HS-27A (cell line): ENCODE data around the gene SLC13A5.
A peak's percentile ranks its signal among the peaks of the same experiment; 100 is the strongest.
"Not testable (repeated sequence)": the region's sequence is repeated elsewhere in the genome, so short reads cannot be mapped to it uniquely, and the experiment has no call there.

Source experiments
- DNase-seq: peaks from one replicate; pipeline ENCODE4 v3.0.0-alpha.2; 2012; ENCODE audit warnings: low read depth, missing footprints

Gene SLC13A5

GRCh38 chr17:6713130-6713917 is at the start of gene SLC13A5:
SLC13A5 (minus strand) TSS chr17:6713369; CDS start chr17:6713333, 36 bp downstream.
- DNase-seq: no peak

- DNase-seq: no peak
These were observed 48.6 kb upstream of the SLC13A5 start for GRCh38 chr17:6761779-6762178.

DNA sequence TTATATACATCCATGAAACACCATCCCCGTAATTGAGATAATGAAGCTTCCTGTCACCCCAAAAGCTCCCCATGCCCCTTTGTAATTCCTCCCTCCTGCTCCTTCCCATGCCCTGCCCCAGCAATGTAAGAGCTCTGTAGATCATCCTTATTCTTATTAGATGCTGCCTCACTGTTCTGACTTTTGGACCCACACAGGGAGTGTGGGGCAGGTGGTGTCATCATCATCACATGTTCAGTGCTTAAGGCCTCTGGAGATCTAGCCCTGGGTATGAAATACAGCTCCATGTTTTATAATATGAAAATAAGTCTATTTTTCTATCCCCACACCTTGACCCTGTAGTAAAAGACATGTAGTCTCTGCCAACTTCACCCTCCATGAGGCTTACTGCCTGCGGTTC is 44.6 kb upstream of the SLC13A5 start:
- no peak for DNase-seq

DNA sequence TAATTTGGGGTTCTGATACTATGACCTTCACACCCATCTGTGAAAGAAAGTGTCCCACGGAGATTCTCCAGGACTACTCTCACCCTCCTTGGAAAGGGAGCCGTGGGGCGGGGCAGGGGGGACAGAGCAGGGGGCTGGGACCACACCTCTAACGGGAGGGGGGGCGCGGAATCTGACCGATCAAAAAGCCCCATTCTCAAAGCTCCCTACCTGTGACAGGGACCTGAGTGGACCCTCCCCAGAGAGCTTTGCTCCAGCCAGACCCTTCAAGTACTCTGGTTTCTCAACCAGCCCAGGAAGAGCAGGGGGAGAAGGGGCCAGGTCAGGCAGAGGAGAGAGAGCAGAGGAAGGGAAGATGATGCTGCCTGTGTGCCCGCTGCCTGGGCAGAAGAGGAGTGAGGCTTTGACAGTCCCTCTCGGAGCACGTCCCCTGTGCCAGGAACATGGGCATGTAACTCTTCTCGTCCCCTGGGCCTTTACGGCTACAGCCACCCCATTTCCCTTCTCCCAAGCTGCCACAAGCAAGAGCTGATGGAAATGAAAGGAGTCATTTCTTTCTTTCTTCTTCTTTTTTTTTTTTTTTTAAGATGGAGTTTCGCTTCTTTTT is 43.4 kb upstream of the SLC13A5 start:
- DNase-seq: no peak

DNA sequence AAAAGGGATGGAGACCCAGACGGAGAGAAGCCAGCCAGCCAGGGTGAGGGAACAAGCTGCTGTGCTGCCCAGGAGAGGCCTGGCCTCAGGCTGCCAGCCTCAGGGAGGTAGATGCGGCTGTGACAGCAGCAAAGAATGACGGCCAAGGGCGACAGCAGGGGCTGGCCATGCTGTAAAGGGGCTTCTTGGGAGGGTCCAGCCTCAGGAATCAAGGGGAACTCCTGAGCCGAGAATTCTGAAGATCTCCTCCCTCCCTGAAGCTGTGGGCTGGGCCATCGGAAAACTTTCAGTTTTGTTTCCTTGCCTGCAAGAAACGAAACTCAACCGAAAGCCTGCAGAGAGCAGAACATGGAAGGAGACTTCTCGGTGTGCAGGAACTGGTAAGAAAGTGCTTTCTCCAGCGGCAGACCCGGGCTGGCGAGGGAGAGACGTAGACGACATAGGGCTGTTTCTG is 42.6 kb upstream of the SLC13A5 start, which contains the start of gene XAF1:
Gene XAF1 (plus strand): TSS at position 316 of the 454 bp plus-strand sequence. CDS start 33 bp downstream, at position 349.
- DNase-seq: no peak

DNA sequence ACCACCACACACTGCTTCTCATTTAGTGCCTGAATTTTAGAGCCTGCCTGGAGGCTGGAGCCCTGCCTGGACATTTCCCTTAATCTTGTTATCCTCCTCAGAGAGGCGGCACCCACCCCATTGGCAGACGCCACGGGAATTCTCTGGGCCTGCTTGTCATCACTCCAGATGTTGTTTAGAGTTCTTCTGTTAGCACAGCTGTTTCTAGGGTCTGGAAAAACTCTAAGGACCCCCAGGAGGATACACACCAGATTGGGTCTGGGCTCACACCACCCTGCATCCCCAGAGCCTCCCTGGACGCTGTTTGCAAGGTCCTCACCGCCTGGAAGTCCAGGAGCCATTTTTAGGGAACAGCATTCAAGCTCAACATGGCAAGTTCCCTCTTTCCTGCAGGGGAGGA is 42.1 kb upstream of the SLC13A5 start:
- DNase-seq: no peak

GRCh38 chr17:6753546-6753945 is 40.4 kb upstream of the SLC13A5 start:
- no peak for DNase-seq

- DNase-seq: peak; percentile 45
These were observed 39.9 kb upstream of the SLC13A5 start for GRCh38 chr17:6753006-6753445.

GRCh38 chr17:6752068-6752909 is 39.1 kb upstream of the SLC13A5 start:
- DNase-seq: peak; percentile 76

GRCh38 chr17:6749519-6749918 is 36.4 kb upstream of the SLC13A5 start:
- no peak for DNase-seq

DNA sequence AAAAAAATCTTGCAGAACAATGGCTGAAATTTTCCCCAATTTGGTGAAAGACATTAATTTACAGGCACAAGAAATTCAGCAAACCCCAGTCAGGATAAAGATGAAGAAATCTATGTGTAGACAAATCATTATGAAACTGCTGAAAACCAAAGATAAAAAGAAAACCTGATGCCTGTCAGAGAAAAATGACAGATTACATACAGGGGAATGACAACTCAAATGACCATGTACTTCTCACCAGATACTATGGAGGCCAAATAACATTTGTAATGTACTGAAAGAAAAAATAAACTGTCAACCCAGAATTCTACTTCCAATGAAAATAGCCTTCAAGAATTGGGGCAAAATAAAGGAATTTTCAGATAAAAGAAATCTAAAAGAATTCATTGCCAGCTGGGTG is 35.4 kb upstream of the SLC13A5 start:
- DNase-seq: no peak

DNA sequence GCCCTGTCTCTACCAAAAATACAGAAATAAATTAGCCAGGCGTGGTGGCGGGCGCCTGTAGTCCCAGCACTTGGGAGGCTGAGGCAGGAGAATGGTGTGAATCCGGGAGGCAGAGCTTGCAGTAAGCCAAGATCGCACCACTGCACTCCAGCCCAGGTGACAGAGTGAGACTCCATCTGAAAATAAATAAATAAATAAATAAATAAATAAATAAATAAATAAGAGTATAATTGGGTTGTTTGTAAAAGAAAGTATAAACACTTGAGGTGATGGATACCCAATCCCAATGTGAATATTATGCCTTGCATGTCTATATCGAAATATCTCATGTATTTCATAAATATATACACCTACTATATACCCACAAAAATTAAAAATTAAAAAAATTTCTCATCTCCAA is 33.5 kb upstream of the SLC13A5 start:
- DNase-seq: not testable (repeated sequence)

GRCh38 chr17:6729531-6729930 is 16.4 kb upstream of the SLC13A5 start:
- no peak for DNase-seq

DNA sequence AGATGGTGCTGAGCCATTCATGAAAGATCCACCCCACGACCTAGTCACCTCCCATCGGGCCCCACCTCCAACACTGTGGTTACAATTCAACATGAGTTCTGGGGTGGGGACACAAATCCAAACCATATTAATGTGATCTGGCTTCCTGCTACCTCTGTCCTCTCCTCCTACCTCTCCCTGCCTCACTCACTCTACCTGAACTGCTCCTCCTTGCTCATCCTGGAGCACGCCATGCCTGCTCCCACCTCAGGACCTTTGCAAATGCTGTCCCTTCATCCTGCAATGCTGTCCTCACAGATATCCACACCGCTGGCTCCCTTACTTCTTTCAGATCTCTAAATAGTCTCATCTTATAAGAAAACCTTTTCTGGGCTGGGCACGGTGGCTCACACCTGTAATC is 10.8 kb upstream of the SLC13A5 start:
- no peak for DNase-seq

- DNase-seq: no peak
These were observed 8.6 kb upstream of the SLC13A5 start for GRCh38 chr17:6721744-6722143.

DNA sequence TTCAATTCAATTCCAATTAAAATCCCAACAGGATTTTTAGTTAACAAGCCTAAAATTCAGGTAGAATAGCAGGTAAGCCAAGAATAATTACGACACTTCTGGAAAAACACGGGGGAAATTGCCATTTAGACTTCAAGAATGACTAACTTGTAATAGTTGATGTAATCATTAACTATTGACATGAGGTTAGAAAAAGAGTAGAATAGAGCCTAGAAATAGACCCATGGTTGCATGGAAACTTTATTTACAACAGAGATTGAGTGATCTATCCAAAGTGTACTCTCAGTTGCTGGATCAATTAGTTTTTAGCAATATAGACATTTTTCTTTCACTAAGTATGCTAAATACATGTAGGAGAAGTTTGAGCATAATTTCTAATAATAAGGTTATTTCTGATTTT is 3.6 kb upstream of the SLC13A5 start:
- no peak for DNase-seq

- DNase-seq: no peak
These were observed 1.2 kb upstream of the SLC13A5 start for GRCh38 chr17:6714315-6714874.

DNA sequence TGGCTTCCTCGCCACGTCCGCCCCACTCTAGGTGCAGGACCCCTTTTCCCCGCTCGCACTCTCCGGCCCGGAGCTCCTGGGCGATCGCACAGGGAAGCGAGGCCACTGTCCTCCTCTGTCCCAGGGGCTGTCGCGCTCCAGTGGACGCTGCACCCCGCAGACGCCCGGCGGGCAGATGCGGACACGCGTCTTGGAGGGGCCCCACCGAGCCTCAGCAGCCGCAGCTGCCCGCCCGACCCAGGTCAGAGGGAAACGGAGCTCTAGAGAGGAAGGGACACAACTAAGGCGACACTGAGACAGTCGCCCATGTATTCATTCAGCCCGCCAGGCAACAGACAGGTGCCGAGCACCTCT is 726 bp upstream of the SLC13A5 start:
- no peak for DNase-seq

GRCh38 chr17:6712854-6713129 is 377 bp downstream of the SLC13A5 start:
- DNase-seq: no peak

DNA sequence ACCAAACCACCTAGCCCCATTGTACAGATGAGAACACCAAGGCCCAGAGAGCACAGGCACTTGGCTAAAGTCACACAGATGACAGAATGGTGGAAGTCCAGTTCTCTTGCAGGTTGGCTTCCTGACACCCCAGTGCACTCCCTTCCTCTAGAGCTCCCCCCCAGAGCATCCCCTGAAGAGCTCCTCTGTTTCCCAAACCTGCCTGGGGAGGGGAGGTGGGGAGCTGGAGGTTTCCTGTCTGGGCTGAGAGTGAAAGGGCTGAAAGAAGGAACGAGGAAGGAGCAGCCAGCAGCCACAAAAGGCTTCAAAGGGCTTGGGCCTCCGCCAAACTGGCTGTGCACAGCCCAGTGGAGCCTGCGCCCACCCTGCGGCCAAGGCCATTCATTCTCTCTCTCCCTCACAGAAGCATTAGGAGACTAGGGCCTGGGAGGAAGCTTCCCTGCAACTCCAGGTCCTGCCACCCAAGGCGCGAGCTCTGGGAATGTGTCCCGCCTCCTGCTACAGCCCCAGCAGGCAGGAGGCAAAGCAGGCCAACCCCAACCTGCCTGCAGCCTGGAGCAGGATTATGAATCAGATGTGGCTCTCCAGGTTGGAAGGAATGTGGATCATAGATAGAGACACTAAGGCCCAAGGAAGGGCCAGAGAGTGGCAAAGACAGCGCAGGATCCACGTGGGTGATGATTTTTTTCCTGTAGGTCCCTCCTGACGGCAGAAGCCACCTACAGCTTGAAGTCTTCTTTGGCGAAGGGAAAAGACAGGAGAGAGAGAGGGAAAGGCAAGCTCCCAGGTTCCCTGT is 913 bp downstream of the SLC13A5 start:
- no peak for DNase-seq

- no peak for DNase-seq
These were observed 1.5 kb downstream of the SLC13A5 start for GRCh38 chr17:6711681-6712057.
